Measurements from ENCODE around the gene SPATA16.

The SPATA16 gene

GRCh38 chr3:172877011-172877410 is 264.0 kb downstream of the SPATA16 start:
- Histone ChIP-seq H3K9ac (no peak overlapping the region), H3K79me2 (no peaks in the 10 kb centered on the region), H3K4me3 (ENCODE audit: low read depth, low read length) (no peak overlapping the region), H2AFZ (no peak overlapping the region), H3K4me1 (no peaks in the 10 kb centered on the region), H3K36me3 (ENCODE audit: control insufficient read depth, insufficient read depth, low read length) (no peaks in the 10 kb centered on the region), H3K27ac (no peak overlapping the region), H3K4me2 (ENCODE audit: low read length) (no peak overlapping the region), H3K9me3 (ENCODE audit: control insufficient read depth, low read length) (no peaks in the 10 kb centered on the region), H3K27me3 (ENCODE audit: control insufficient read depth, insufficient read depth, low read length) (no peaks in the 10 kb centered on the region)
- TF ChIP-seq, protein P1, sequence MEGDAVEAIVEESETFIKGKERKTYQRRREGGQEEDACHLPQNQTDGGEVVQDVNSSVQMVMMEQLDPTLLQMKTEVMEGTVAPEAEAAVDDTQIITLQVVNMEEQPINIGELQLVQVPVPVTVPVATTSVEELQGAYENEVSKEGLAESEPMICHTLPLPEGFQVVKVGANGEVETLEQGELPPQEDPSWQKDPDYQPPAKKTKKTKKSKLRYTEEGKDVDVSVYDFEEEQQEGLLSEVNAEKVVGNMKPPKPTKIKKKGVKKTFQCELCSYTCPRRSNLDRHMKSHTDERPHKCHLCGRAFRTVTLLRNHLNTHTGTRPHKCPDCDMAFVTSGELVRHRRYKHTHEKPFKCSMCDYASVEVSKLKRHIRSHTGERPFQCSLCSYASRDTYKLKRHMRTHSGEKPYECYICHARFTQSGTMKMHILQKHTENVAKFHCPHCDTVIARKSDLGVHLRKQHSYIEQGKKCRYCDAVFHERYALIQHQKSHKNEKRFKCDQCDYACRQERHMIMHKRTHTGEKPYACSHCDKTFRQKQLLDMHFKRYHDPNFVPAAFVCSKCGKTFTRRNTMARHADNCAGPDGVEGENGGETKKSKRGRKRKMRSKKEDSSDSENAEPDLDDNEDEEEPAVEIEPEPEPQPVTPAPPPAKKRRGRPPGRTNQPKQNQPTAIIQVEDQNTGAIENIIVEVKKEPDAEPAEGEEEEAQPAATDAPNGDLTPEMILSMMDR (IDR thresholded peaks at IDR 0.05), result no peak

DNA sequence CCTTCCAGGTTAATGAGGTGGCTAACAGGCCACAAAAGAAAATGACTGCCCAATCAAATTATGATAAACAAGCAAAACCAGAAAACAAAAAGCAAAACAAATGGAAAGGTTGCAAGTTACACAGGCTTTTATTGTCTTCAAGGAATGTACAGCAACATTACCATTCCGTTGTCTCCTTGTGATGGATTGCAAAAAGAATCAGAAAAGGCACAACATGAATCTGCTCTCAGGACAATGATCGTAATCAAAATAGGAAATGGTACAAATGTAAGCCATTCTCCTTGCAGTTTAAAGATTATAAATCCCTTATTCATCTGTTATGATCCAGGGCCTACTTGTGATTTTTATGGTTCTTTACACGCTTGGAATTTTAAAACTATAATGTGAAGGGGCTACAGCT is 264.7 kb downstream of the SPATA16 start:
- Histone ChIP-seq H3K36me3 (ENCODE audit: control insufficient read depth, insufficient read depth, low read length) (no peaks in the 10 kb centered on the region), H3K9ac (no peak overlapping the region), H3K4me1 (no peaks in the 10 kb centered on the region), H3K9me3 (ENCODE audit: control insufficient read depth, low read length) (no peaks in the 10 kb centered on the region), H3K4me3 (ENCODE audit: low read depth, low read length) (no peak overlapping the region), H3K79me2 (no peaks in the 10 kb centered on the region), H3K27me3 (ENCODE audit: control insufficient read depth, insufficient read depth, low read length) (no peaks in the 10 kb centered on the region), H3K27ac (no peak overlapping the region), H3K4me2 (ENCODE audit: low read length) (no peak overlapping the region), H2AFZ (no peak overlapping the region)
- TF ChIP-seq, protein P1 (IDR thresholded peaks at IDR 0.05), result no peak

GRCh38 chr3:172875039-172875438 is 266.0 kb downstream of the SPATA16 start:
- no peaks in the 10 kb centered on the region for H3K4me1 ChIP-seq
- no peak overlapping the region for H3K27ac ChIP-seq
- TF ChIP-seq, protein P1 (IDR thresholded peaks at IDR 0.05), result no peak
- H3K4me3 ChIP-seq (ENCODE audit: low read depth, low read length), result no peak overlapping the region
- H3K79me2 ChIP-seq, result no peaks in the 10 kb centered on the region
- H3K36me3 ChIP-seq (ENCODE audit: control insufficient read depth, insufficient read depth, low read length), result no peaks in the 10 kb centered on the region
- H3K27me3 ChIP-seq (ENCODE audit: control insufficient read depth, insufficient read depth, low read length), result no peaks in the 10 kb centered on the region
- no peaks in the 10 kb centered on the region for H3K9me3 ChIP-seq (ENCODE audit: control insufficient read depth, low read length)
- H3K4me2 ChIP-seq (ENCODE audit: low read length), result no peak overlapping the region
- no peak overlapping the region for H2AFZ ChIP-seq
- no peak overlapping the region for H3K9ac ChIP-seq

DNA sequence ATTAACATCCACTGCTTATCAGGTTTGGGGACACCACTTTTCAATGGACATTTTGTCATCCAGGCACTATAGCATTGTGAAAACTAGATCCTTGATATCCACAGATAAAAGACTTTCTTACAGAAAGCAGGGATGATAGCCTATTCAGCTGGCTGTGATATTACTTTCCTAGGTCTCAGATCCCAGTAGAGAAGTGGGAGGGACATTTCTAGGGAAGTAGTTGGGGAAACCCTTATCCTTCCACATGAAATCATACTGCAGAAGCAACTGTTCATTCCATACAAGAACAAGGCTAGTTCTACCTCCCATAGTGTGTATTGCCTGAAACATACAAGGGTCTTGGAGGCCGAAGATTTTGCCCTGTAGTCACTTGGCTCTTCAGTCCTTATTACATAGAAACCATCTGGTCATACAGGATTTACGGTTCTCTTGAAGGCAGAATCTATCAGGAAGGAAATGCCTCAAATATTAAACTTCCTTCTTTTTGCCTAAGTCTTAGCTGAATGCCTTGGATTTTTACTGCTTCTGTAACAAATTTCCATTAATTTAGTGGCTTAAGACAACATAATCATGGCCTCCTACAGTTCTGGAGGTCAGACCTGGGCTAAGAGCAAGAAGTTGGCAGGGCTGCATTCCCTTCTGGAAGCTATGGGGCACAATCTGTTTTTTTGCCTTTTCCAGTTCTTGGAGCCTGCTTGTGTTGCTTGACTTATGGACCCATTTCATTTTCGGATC is 271.1 kb downstream of the SPATA16 start:
- no peak overlapping the region for H3K4me3 ChIP-seq (ENCODE audit: low read depth, low read length)
- no peaks in the 10 kb centered on the region for H3K36me3 ChIP-seq (ENCODE audit: control insufficient read depth, insufficient read depth, low read length)
- H2AFZ ChIP-seq, result no peak overlapping the region
- H3K9me3 ChIP-seq (ENCODE audit: control insufficient read depth, low read length), result no peaks in the 10 kb centered on the region
- no peaks in the 10 kb centered on the region for H3K4me1 ChIP-seq
- no peaks in the 10 kb centered on the region for H3K27me3 ChIP-seq (ENCODE audit: control insufficient read depth, insufficient read depth, low read length)
- H3K27ac ChIP-seq, result no peak overlapping the region
- H3K4me2 ChIP-seq (ENCODE audit: low read length), result no peak overlapping the region
- TF ChIP-seq, protein P1 (IDR thresholded peaks at IDR 0.05), result no peak
- no peaks in the 10 kb centered on the region for H3K79me2 ChIP-seq
- H3K9ac ChIP-seq, result no peak overlapping the region

DNA sequence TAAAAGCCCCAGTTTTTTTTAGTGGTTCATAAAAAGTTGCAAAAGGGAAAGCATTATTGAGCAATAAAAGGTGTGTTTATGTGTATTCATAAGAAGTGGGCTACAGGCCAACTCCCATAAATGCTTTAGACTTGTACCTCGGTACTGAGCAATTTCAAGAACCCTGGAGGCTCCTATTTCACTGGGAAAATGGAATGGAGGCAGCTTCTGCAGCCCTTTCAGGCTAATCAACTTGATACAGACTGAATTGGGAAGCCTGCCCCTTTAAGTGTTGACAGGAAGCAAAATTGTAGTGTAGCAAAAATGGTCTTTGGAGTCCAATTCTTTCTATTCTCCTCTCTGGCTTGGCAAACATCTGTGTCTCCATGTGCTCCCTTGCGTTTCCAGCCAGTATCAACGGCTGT is 271.7 kb downstream of the SPATA16 start:
- H3K4me2 ChIP-seq (ENCODE audit: low read length), result no peak overlapping the region
- TF ChIP-seq, protein P1 (IDR thresholded peaks at IDR 0.05), result no peak
- no peak overlapping the region for H3K4me3 ChIP-seq (ENCODE audit: low read depth, low read length)
- no peak overlapping the region for H3K27ac ChIP-seq
- H3K9ac ChIP-seq, result no peak overlapping the region
- H3K27me3 ChIP-seq (ENCODE audit: control insufficient read depth, insufficient read depth, low read length), result no peaks in the 10 kb centered on the region
- no peaks in the 10 kb centered on the region for H3K4me1 ChIP-seq
- H3K9me3 ChIP-seq (ENCODE audit: control insufficient read depth, low read length), result no peaks in the 10 kb centered on the region
- H3K36me3 ChIP-seq (ENCODE audit: control insufficient read depth, insufficient read depth, low read length), result no peaks in the 10 kb centered on the region
- no peaks in the 10 kb centered on the region for H3K79me2 ChIP-seq
- no peak overlapping the region for H2AFZ ChIP-seq
